Body of pancreas (tissue), 4 donors: ENCODE data around the gene ZNF664. TPM values are rescaled to one million over a fixed set of nuclear protein-coding genes. Genes with fewer than 3 reads are reported as not detected.

Experiments
- ATAC-seq: fragments of 150-250 bp; one replicate; pipeline ENCODE4 v1.9.1; 2016
- DNase-seq, 4 donors: peaks; one replicate each; pipeline ENCODE4 v3.0.0-alpha.2; 2019
- H3K27ac ChIP-seq, 4 donors: fragments of 200-600 bp; sonication (generic); 1 replicate in 3 of 4; 2 replicates in 1 of 4; pipeline versions ENCODE4 v1.5.1 to v1.6.1; 2016 to 2019; ENCODE audit warnings: mild to moderate bottlenecking in 1 of 4, mixed read lengths in 1 of 4, moderate library complexity in 1 of 4
- H3K27me3 ChIP-seq, 2 donors: fragments of 200-600 bp; sonication (generic); one replicate each; pipeline ENCODE4 v1.6.0; 2016; ENCODE audit warnings: mild to moderate bottlenecking in 1 of 2
- H3K36me3 ChIP-seq, 2 donors: fragments of 200-600 bp; sonication (generic); replicated peaks in 1 of 2; 2 replicates each; pipeline ENCODE4 v1.5.1; 2016; ENCODE audit warnings: low read depth in 2 of 2; ENCODE audit not compliant: insufficient read depth in 1 of 2
- H3K4me1 ChIP-seq: fragments of 200-600 bp; sonication (generic); one replicate; pipeline ENCODE4 v1.6.0; 2016
- H3K4me3 ChIP-seq, 2 donors: fragments of 200-600 bp; sonication (generic); 1 replicate in 1 of 2; 2 replicates in 1 of 2; pipeline ENCODE4 v1.5.1; 2016 to 2019
- H3K9me3 ChIP-seq, 3 donors: fragments of 200-600 bp; sonication (generic); 1 replicate in 2 of 3; 2 replicates in 1 of 3; pipeline ENCODE4 v1.5.1; 2016
- POLR2A ChIP-seq, 3 donors: fragments of 450-650 bp; IDR thresholded peaks; one replicate each; pipeline ENCODE4 v1.6.1; 2016; ENCODE audit warnings: antibody characterized with exemption in 3 of 3, mild to moderate bottlenecking in 2 of 3
- WGBS, 2 donors: methylation state at CpG; one replicate each; pipeline ENCODE4 v1.1.5; 2017; 5-methylcytosine and 5-hydroxymethylcytosine counted together
- intact Hi-C: fragments of 100-400 bp; cut with DNase I; formaldehyde crosslinking; loops from one replicate; pipeline ENCODE4 v1.15.1; 2023
- total RNA-seq, 2 donors: library from RNA; depleted of rRNA; stranded (reverse); fragments of >200 nt; gene quantifications; one replicate each; pipeline ENCODE4 v1.1.0, GENCODE V29; 2016
- TF ChIP-seq, protein P1 (sequence below), 7 experiments: fragments of 450-650 bp in 4 of 7; fragments of 200-600 bp in 3 of 7; sonication (generic) in 3 of 7; IDR thresholded peaks; one replicate each; pipeline ENCODE4 v1.5.1; 2016 to 2019; ENCODE audit warnings: antibody characterized with exemption in 7 of 7

ZNF664 gene
- total RNA-seq, 2 donors from 2014 or later: 32.6 to 53.2 TPM

DNA sequence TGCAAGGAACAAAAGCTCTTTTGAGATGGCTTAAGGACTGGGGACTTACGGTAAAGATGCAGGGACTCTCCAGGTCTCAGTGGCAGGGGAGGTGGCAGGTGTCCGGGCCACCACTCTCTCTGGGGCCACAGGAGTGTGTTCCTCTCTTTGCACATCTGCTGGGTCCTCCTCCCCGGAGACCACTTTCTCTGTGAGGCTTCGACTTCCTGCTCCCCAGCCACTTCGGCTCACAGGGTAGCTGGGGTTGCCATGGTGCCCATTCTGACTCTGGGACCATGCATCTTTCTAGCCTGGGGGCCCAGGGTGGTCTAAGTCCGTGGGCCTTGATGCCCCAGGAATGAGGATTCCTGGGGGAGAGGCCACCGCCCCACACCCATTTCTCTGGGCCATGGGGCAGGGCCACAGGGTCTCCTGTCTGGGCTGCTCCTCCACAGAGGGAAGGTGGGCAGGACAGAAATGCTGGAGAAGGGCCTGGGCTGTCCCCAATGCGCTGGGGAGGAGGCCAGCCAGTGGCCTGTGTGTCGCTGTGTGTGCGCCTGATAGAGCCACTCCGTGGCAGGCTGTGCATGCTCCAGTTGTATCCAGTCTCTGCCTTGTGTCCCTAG is 38.9 kb upstream of the ZNF664 start:
- peaks cover 0 to 2% of the 10 kb centered on the region in 2 donors for H3K36me3 ChIP-seq
- no peak overlapping the region for H3K27ac ChIP-seq
- no peak for DNase-seq
- H3K4me3 ChIP-seq: no peak overlapping the region
- intact Hi-C loops: no loop called here
- no peak for ATAC-seq
- no peaks in the 10 kb centered on the region for H3K4me1 ChIP-seq
- WGBS, 2 donors: 77 to 97% methylated on average over 6 to 11 of the region's 11 CpGs
- H3K9me3 ChIP-seq: no peaks in the 10 kb centered on the region
- TF ChIP-seq, protein P1, sequence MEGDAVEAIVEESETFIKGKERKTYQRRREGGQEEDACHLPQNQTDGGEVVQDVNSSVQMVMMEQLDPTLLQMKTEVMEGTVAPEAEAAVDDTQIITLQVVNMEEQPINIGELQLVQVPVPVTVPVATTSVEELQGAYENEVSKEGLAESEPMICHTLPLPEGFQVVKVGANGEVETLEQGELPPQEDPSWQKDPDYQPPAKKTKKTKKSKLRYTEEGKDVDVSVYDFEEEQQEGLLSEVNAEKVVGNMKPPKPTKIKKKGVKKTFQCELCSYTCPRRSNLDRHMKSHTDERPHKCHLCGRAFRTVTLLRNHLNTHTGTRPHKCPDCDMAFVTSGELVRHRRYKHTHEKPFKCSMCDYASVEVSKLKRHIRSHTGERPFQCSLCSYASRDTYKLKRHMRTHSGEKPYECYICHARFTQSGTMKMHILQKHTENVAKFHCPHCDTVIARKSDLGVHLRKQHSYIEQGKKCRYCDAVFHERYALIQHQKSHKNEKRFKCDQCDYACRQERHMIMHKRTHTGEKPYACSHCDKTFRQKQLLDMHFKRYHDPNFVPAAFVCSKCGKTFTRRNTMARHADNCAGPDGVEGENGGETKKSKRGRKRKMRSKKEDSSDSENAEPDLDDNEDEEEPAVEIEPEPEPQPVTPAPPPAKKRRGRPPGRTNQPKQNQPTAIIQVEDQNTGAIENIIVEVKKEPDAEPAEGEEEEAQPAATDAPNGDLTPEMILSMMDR (IDR thresholded peaks at IDR 0.05): no peak
- TF ChIP-seq POLR2A (IDR thresholded peaks at IDR 0.05): no peak
- no peaks in the 10 kb centered on the region for H3K27me3 ChIP-seq

GRCh38 chr12:123934829-123935228 is 38.2 kb upstream of the ZNF664 start:
- no peaks in the 10 kb centered on the region for H3K4me1 ChIP-seq
- H3K4me3 ChIP-seq: no peak overlapping the region
- H3K36me3 ChIP-seq: peaks cover 0 to 2% of the 10 kb centered on the region in 2 donors
- intact Hi-C loops: no loop called here
- no peak for DNase-seq
- no peaks in the 10 kb centered on the region for H3K27me3 ChIP-seq
- H3K9me3 ChIP-seq: no peaks in the 10 kb centered on the region
- WGBS, 2 donors: 83 to 91% methylated on average over 9 of the region's 9 CpGs
- TF ChIP-seq, protein P1 (IDR thresholded peaks at IDR 0.05): no peak
- no peak for TF ChIP-seq POLR2A (IDR thresholded peaks at IDR 0.05)
- no peak overlapping the region for H3K27ac ChIP-seq
- no peak for ATAC-seq

GRCh38 chr12:123935956-123936355 is 37.1 kb upstream of the ZNF664 start:
- Histone ChIP-seq H3K36me3 (peaks cover 0 to 2% of the 10 kb centered on the region in 2 donors), H3K4me3 (no peak overlapping the region), H3K27ac (no peak overlapping the region), H3K9me3 (no peaks in the 10 kb centered on the region), H3K4me1 (no peaks in the 10 kb centered on the region), H3K27me3 (no peaks in the 10 kb centered on the region)
- TF ChIP-seq, protein P1 (IDR thresholded peaks at IDR 0.05): no peak
- TF ChIP-seq POLR2A (IDR thresholded peaks at IDR 0.05): no peak
- intact Hi-C loops: no loop called here
- ATAC-seq: no peak
- WGBS, 2 donors: 83 to 93% methylated on average over 6 to 7 of the region's 7 CpGs
- no peak for DNase-seq

DNA sequence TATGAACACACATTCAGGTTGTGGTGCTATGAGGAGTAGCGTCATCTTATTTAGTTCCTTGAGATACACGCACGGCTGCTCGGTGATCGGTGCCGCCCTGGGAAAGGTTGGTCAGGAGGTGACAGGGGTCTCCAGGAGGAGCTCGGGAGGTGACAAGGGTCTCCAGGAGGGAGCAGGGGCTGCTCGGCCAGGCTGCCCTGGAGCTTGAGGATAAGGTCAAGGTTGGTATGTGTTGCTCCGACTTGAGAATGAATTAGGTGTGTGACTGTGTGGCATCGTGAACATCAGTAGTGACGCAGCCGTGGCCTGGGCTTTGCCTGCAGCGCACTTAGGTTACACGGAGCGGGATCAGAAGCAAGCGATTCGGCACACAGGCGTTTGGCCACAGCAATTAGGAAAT is 36.5 kb upstream of the ZNF664 start:
- no peaks in the 10 kb centered on the region for H3K27me3 ChIP-seq
- intact Hi-C loops: no loop called here
- no peak overlapping the region for H3K27ac ChIP-seq
- H3K4me3 ChIP-seq: no peak overlapping the region
- WGBS, 2 donors: 91 to 92% methylated on average over 18 of the region's 18 CpGs
- H3K36me3 ChIP-seq: peaks cover 0 to 2% of the 10 kb centered on the region in 2 donors
- no peaks in the 10 kb centered on the region for H3K9me3 ChIP-seq
- ATAC-seq: no peak
- no peaks in the 10 kb centered on the region for H3K4me1 ChIP-seq
- no peak for DNase-seq
- no peak for TF ChIP-seq POLR2A (IDR thresholded peaks at IDR 0.05)
- TF ChIP-seq, protein P1 (IDR thresholded peaks at IDR 0.05): no peak
